ENCODE data around the gene DRG2.

- TF ChIP-seq KDM1A (IDR thresholded peaks at IDR 0.05; ENCODE audit: low read depth) (no peak), JUN (IDR thresholded peaks at IDR 0.05) (no peak), POLR2A (IDR thresholded peaks at IDR 0.05; ENCODE audit: low read length) (no peak)
Measured at GRCh38 chr17:18138065-18138749, 50.5 kb downstream of the DRG2 start.
